Activated CD8-positive, alpha-beta memory T cell treated with anti-CD3 and anti-CD28 coated beads, Interleukin-2, amount 50 U/mL, for 1 hour (primary cell): ENCODE results near the gene SDF2L1.
"Not testable (repeated sequence)": the region's sequence is repeated elsewhere in the genome, so short reads cannot be mapped to it uniquely, and the experiment has no call there.

Experiments
- DNase-seq: peaks from one replicate; pipeline ENCODE4 v3.0.0-alpha.2; 2020; ENCODE audit errors: extremely low read depth

Gene SDF2L1

DNA sequence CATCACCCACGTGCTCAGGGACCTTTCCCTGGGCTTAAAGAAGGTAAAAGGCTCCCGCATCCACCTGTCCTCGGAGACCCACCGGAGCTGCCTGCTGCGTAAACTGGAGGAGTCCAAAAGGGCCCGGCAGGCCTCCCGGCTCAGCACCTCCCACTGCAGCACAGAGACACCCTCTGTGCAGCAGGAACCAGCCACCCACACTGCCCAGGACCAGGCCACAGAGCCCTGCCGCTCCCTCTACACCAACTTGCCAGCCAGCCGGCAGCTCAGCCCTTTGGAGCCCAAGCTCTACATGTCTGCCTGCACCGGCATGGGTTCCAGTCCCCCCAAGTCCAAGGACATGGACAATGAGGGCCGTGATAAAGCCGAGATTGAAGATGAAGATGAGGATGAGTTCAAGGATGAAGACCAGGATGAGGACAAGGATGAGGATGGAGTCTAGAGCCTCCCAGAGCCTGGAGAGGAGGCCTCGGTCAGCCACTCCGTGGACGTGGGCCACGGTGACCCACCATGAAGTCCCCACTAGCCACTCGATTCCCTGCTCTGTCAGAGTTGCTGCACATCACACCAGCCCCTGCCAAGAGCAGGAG lies 5.4 kb upstream of the SDF2L1 start:
- no peak for DNase-seq

- DNase-seq, result not testable (repeated sequence)
Observed at GRCh38 chr22:21637450-21637849, 4.7 kb upstream of the SDF2L1 start.

GRCh38 chr22:21639359-21639758 lies 2.7 kb upstream of the SDF2L1 start:
- DNase-seq, result no peak

GRCh38 chr22:21640810-21641209 lies 1.3 kb upstream of the SDF2L1 start:
- no peak for DNase-seq

- DNase-seq, result no peak
Observed at GRCh38 chr22:21641417-21641788, 699 bp upstream of the SDF2L1 start.

DNA sequence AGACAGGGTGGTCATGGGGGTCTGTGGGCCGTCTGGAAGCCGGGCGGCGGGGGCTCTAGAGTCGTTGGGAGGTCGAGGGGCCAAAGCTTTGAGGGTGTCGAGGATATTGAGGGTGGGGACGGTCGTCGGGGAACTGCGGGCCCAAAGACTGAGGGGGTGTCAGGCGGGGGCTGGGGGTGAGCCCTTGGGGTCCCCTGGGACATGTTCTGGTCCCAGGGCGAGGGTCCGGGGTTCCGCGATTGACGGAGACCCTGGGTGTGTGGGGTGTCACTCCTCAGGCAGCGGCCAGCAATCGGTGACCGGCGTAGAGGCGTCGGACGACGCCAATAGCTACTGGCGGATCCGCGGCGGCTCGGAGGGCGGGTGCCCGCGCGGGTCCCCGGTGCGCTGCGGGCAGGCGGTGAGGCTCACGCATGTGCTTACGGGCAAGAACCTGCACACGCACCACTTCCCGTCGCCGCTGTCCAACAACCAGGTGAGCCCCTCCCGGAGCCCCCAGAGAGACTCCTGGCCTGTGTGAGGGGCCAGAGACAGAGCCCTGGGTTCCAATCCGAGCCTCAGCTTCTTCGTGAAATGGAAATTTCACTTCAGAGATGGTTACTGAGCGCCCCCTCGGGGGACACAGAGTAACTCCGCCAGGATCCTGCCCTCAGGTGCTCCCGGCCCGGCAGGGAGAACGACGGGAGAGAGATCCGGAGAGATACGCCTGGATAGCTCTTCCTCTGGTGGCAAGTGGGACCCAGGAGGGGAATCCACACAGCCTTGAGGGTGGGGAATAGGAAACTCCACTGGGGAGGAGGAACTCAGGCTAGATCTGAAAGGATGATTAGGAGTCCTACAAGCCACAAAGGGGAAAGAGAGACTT lies 714 bp downstream of the SDF2L1 start:
- no peak for DNase-seq

DNA sequence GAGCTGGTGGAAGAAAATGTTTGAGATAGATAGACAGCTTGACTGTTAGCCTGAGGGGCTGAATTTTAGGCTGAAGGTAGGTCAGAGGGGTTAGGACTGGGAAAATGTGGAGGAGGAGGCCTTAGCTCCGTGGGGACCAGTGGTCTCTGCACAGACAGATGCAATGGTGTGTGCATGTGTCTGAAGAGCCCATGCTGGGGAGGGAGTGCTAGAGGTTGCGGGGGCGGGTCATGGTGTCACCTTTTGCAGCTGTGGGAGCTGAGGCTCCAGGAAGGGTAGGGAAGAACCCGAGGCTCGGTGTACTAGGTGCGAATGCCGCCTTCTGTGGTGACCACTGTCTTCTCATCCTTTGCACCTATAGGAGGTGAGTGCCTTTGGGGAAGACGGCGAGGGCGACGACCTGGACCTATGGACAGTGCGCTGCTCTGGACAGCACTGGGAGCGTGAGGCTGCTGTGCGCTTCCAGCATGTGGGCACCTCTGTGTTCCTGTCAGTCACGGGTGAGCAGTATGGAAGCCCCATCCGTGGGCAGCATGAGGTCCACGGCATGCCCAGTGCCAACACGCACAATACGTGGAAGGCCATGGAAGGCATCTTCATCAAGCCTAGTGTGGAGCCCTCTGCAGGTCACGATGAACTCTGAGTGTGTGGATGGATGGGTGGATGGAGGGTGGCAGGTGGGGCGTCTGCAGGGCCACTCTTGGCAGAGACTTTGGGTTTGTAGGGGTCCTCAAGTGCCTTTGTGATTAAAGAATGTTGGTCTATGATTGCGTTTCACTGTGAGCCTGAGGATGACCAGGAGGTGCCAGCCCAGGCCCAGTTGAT lies 1.6 kb downstream of the SDF2L1 start:
- no peak for DNase-seq

- not testable (repeated sequence) for DNase-seq
Observed at GRCh38 chr22:21645513-21645912, 3.4 kb downstream of the SDF2L1 start.

DNA sequence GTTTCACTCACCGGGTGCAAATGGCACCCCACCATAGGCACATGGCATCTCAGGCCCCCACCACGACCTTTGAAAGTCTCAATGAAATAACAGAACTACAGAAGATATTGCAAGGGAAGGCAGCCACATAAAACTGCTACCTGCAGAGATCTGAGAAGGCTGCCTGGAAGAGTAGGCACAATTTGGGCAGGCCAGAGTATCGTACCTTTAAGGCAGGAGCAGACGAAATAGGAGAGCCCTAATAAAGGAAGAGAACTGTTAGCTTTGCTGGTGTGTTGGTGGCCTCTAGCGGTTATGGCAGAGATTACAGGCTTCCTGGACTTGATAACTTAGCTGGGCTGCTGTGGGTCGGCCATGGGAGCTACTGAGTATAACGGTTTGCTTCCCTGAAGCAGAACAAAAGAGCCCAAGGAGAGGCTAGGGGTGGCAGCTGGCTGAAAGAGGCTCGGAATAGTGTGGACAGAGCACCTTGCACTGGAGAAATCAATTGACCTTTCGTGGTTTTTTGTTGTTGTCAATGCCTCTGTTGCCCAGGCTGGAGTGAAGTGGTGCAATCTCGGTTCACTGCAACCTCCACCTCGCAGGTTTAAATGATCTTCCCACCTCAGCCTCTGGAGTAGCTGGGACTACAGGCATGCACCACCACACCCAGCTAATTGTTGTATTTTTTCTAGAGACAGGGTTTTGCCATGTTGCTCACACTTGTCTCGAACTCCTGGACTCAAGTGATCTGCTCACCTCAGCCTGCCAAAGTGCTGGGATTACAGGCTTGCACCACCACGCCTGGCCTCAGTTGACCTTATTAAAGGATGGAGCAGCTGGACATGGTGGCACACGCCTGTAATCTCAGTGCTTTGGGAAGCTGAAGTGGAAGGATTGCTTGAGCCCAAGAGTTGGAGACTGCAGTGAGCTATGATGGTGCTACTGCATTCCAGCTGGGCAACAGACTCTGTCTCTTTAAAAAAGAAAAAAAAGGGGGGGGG lies 4.8 kb downstream of the SDF2L1 start:
- peak; percentile 52 for DNase-seq

GRCh38 chr22:21650280-21650679 lies 8.2 kb downstream of the SDF2L1 start:
- no peak for DNase-seq

DNA sequence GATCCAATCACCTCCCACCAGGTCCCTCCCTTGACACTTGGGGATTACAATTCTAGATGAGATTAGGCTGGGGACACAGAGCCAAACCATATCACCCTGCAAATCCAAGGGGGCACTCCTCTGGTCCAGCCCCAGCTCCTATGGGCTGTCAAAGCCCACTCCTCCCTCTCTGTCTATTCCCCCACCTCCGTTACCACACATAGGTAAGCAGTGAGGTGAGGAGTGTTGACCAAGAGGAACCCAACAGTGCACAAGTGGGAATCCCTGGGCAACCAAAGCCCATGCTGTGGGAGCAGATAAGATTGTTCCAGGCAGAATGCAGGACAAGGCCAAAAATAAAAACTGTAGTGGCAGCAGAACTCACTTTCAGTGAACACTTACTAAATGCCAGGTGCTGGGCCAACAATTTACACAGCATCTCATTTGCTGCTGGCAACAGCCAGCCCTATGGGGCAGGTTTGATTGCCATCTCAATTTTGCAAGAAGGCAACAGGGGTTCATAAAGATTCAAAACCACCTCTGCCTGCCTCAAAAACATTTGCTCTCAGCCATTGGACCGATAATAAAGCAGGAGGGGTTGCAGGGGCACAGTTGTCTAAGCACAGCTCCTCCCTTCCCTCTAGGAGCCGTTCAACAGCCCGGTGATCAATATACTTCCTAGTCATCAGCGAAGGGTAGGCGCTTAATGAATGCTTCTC lies 8.9 kb downstream of the SDF2L1 start:
- DNase-seq, result no peak

- no peak for DNase-seq
Observed at GRCh38 chr22:21651521-21652009, 9.5 kb downstream of the SDF2L1 start.

DNA sequence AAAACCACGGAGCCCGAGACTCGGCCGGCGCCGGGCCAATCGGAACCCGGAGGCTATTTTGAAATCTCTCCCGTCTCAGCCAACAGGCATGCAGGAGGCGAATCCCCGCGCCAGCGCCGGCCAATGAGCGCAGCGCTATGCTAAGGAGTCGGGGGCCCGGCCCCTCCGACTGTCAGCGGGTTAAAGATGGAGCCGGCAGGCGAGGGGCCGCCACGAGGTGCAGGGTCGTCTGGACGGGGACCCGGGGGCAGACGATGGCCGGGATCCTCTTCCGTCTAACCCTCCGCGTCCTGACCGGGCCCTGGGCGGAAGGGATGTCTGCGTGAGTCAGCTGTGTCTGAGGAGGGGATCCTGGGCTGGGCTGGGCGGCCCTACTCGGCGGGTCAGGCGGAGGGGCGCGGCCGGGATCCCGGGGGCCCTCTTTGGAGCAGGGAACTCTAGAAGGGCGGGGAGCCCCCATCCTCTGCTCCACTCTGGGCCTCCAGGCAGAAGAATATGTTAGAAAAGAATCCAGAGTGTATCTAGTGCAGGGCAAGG lies 10.0 kb downstream of the SDF2L1 start:
- DNase-seq, result no peak

- no peak for DNase-seq
Observed at GRCh38 chr22:21652547-21653545, 10.7 kb downstream of the SDF2L1 start.

DNA sequence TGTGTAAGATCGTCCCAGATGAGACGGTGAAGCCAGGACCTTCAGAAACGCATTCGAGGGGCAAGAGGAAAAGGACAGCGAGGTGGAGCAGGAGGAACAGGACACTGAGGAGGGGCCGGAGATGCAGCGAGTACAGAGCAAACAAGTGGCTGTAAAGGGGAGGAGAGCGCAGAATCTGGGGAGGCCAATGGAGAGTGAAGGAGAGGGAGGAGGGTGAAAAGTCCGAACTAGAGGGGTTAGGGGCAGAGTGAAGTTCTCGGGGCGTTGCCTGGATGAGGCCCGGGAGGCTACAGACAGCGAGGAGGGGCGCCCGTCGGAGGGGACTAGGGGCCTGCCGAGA lies 14.9 kb downstream of the SDF2L1 start:
- DNase-seq, result no peak

- DNase-seq, result no peak
Observed at GRCh38 chr22:21657360-21658032, 15.4 kb downstream of the SDF2L1 start.

- no peak for DNase-seq
Observed at GRCh38 chr22:21659864-21660525, 17.9 kb downstream of the SDF2L1 start.

DNA sequence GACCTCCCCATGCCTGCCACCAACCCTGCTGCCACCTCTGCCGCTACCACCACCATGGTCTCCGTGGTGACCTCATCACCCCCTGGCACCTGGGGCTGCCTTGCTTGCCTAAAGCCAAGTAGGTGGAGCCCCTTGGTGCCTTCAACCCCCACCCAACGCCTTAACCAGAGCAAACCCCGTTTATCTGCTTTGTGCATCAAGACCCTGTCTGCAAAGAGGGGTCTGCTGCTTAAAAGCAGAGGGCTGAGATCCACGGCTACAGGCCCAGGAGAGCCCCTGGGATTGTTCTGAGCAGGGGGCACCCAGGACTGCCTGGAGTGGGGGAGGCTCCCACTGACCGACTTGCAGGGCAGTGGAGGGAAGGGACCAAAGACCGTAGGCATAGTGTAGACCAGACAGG lies 18.8 kb downstream of the SDF2L1 start:
- DNase-seq, result no peak
